GM18873 (cell line): Measurements from ENCODE around the gene PANK2.

Experiments
- ATAC-seq: cut with Tn5 transposase; IDR thresholded peaks from one replicate; pipeline ENCODE4 v1.9.1; 2021; ENCODE audit warnings: mild to moderate bottlenecking, moderate library complexity, moderate number of reproducible peaks; ENCODE audit not compliant: unreplicated experiment, low FRiP score

The PANK2 gene

DNA sequence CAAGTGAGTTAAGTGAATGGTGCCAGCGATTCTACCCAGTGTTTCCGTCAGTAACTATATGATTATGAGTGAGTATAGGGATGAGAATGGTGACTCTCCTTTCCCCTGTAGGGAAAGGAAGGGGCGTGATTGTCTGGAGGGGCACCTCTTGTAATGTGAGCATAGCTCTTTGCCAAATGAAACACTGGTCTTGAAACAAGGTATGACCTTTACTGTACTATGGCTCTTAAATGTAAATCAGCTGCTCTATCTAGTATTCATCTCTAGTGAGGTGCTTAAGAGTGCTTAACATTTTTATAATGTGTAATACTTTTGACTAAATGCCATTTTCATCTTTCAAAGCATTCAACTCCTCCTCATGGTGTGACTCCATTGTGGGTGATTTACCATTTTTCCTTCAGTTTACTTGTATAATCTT is 11.0 kb downstream of the PANK2 start:
- ATAC-seq = no peak

DNA sequence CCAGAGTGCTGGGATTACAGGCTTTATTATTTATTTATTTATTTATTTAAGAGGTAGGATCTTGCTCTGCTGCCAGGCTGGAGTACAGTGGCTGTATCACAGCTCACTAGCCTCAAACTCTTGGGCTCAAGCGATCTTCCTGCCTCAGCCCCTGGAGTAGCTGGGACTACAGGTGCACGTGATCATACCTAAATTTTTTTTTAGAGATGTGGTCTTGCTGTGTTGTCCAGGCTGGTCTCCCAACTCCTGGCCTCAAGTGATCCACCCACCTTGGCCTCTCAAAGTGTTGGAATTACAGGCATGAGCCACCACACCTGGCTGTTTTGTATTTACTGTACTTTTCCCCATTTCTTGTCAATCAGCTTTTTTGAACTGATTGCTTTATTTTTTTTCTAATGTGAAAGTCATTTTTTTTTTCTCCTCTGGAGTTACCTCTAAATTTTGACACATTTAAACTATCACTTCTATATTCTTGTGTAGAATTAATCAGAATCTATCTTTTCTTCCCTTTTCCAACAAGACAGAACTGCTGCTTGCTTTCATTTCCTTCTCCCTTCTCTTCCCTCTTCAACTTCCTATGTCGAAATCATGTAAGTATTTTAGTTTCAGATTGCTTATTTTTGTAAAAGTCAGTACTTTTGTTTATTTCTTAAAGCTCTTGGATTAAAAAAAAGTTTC is 12.0 kb downstream of the PANK2 start:
- no peak for ATAC-seq

- ATAC-seq = no peak
Measured at GRCh38 chr20:3901706-3902440, 12.7 kb downstream of the PANK2 start.

DNA sequence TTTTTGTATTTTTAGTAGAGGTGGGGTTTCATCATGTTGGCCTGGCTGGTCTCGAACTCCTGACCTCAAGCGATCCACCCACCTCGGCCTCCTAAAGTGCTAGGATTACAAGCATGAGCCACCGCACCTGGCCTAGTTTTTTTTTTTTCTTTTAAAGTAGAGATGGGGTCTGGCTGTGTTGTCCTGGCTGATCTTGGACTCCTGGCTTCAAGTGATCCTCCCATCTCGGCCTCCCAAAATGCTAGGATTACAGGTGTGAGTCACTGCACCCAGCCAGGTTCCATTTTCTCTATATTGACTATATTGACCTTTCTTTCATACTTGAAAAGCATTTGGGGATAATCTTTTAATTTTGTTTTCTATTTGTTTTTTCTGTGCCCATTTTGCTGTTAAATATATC is 13.3 kb downstream of the PANK2 start:
- no peak for ATAC-seq

- no peak for ATAC-seq
Measured at GRCh38 chr20:3904224-3904623, 15.0 kb downstream of the PANK2 start.

- no peak for ATAC-seq
Measured at GRCh38 chr20:3904857-3905256, 15.7 kb downstream of the PANK2 start.

- ATAC-seq = peak; percentile 78
Measured at GRCh38 chr20:3906744-3907721, 17.8 kb downstream of the PANK2 start.

- ATAC-seq = no peak
Measured at GRCh38 chr20:3908667-3909066, 19.5 kb downstream of the PANK2 start.

GRCh38 chr20:3909952-3910366 is 20.8 kb downstream of the PANK2 start:
- no peak for ATAC-seq

GRCh38 chr20:3910853-3911252 is 21.7 kb downstream of the PANK2 start:
- ATAC-seq = no peak

DNA sequence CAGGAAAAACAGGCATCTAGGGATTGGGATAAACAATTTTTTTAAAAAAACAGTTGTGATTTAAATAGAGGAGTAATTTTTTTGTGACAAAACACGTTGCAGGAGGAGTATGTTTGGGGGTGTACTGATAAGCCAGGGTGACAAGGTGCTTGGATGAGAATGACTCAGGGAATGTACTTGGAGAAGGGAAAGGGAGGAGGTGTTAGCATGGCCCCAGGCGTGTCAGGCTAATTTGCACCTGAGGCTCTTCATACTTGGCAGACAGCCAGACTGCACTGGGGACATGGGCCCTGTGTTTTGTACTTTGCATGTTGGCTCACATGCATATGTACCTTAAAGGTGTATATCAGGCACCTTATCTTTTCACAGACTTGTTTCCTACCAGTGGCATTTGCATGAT is 22.8 kb downstream of the PANK2 start:
- no peak for ATAC-seq

DNA sequence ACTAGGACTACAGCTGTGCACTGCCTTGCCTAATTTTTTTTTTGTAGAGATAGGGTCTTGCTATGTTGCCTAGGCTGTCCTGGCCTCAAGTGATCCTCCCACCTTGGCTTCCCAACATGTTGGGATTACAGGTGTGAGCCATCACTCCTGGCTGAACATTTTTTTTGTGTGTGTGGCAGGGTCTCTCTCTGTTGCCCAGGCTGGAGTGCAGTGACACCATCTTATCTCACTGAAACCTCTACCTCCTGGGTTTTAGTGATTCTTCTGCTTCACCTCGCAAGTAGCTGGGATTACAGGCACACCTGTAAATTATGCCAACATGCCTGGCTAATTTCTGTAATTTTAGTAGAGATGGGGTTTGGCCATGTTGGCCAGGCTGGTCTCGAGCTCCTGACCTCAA is 25.3 kb downstream of the PANK2 start:
- no peak for ATAC-seq

- ATAC-seq = no peak
Measured at GRCh38 chr20:3915691-3916090, 26.5 kb downstream of the PANK2 start.

DNA sequence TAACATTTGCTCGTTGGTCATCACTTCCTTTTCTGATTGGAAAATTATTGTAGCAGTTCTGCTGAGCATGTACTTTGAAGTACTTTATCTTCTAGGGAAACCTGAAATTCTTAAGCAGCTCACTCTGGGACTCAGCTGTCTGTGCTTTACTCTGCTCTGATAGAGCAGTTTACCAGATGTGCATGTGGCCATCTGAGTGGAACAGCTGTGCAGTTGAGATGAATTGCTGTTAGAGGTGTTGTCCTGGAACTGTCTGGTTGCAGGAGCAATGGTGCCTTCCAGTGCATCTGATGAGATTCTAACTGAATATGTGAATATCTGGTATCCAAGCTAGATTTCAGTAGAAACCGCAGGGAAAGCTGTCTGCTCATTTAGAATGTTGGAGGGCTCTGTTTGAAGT is 27.2 kb downstream of the PANK2 start:
- ATAC-seq = no peak

DNA sequence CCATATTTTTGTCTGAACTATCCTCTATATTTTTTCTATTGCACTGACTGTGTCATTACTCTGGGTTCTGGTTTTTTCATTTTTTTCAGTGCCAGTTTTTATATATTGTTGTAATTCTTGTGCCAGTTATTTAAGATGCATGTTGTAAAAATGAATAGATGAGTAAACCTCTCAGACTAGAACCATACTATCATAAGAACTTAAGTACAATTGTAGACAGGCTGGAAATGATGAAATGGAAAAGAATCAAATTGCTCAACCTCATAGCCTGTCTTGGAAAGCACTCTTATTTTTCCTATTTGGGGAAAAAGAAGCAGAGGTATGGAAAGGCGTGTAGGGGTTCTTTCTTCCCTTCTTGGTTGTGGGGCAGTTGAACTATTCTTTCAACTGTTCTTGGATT is 30.2 kb downstream of the PANK2 start:
- ATAC-seq = no peak

- no peak for ATAC-seq
Measured at GRCh38 chr20:3922223-3922982, 33.2 kb downstream of the PANK2 start.

DNA sequence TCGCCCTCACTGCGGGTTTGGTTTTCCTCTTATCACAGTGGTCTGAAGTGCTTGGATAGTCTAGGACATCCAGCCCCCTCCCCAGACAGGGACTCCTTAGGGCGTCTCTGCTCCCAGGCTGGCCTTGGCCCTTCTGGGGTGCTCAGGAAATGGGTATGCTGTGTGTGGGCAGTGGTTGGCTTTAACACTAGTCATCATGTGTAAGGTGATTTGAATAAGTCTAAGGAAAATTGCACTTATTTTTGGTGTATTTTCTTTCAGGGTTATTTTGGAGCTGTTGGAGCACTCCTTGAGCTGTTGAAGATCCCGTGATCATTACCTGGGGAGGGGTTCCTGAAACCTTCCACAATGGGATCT is 33.8 kb downstream of the PANK2 start:
- no peak for ATAC-seq

- ATAC-seq = no peak
Measured at GRCh38 chr20:3923818-3924217, 34.6 kb downstream of the PANK2 start.

DNA sequence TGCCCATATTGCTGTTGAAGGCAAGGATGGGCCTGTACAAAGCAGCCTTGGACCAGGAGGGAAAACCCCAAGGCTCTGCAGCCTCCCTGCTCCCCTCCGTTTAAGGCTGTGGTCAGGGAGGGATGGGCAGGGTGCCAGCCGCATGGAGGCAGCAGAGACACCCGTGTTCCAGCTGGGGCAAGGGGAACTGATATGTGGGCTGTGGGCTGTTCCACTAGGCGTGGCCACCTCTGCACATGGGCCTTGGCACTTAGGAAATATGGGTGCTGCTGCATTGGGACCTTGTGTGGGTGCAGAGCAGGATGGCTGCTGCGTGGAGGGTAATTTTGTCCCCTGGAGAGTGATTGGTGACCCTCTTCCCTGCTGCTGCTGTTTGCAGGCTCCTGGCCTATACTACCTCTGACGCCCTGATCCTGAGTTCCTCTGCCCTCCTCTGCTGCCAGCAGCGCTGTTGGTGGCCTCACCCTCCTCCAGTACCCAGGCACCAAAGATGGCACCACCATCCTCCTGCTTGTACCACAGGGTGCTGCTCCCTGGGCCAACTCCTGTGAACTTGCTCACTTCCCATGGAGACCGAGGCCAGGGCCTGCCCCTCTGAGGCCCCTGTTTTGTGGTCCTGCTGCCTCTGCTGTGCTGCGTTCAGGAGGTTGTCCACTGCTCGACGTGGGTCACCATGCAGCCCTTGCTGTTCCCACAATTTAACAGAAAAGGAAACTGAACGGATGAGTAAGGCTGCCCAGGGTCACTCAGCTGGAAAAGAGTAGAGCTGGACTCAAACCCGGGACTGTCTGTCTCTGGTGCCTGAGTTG is 35.3 kb downstream of the PANK2 start:
- no peak for ATAC-seq
